HG02759 (cell line): ENCODE data around the gene OMP.

Experiments used
- ATAC-seq: cut with Tn5 transposase; IDR thresholded peaks from one replicate; pipeline ENCODE4 v1.9.1; 2021; ENCODE audit warnings: mild to moderate bottlenecking, moderate library complexity; ENCODE audit not compliant: unreplicated experiment

Gene OMP

DNA sequence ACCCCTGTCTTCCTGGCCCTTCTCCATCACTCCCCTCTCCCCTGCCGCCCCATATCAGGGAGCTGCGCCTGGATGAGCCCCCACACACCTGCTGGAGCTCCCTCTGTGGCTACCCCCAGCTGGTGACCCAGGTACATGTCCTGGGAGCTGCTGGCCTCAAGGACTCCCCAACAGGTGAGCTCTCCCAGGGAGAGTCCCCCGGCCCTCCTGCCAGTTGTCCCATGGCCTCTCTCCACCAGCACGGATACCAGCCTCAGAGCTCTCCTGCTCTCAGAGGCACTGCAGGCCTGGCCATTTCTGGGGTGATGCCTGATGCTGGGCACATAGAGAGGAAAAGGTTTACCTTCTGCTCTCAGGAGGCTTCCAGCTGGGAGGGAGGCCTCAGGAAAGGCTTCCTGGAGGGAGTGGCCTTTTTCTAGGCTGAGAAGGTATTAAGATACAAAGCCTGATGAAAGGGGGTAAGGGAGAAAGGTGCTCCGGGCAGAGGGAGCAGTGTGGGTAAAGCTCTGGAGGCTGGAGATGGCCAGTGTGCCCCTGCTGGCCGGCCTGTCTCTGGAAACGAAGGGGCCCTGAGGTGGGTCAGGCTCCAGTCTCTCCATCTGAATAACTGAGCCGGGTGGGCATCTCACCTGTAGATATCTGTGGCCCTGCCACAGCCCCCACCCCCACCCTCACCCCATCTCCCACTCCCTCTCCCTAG, 19.4 kb downstream of the OMP start:
- no peak for ATAC-seq

DNA sequence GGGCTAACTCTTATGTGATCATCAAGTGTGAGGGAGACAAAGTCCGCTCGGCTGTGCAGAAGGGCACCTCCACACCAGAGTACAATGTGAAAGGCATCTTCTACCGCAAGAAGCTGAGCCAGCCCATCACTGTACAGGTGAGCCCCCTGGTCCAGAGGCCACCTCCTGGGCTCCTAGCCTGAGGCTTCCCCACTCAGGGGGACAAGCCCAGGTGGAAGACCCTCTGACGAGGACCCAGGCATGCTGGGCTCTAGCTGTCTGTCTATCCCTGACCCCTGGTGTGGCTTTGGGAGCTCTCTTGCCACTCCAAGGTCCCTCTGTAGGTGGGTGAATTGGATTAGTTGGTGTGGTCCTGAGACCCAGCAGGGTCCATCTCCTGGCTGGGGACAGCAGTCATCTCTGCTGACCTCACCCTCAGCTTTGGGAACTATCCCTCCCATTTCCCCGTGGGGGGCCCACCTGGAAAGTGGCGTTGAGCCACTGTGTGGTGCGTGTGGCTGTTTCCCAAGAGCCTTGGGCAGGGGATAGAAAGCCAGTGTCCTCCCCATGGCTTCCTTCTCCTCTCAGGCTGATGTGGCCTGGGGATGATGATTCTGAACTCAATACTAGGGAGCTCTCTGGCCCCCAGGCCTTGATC, 20.1 kb downstream of the OMP start:
- ATAC-seq = no peak

GRCh38 chr11:77123591-77123990, 21.0 kb downstream of the OMP start:
- no peak for ATAC-seq

- no peak for ATAC-seq
Observed at GRCh38 chr11:77124041-77124440, 21.4 kb downstream of the OMP start.

GRCh38 chr11:77124488-77124887, 21.8 kb downstream of the OMP start:
- ATAC-seq = no peak

- no peak for ATAC-seq
Observed at GRCh38 chr11:77125191-77125590, 22.6 kb downstream of the OMP start.

GRCh38 chr11:77125695-77126094, 23.1 kb downstream of the OMP start:
- no peak for ATAC-seq

GRCh38 chr11:77126156-77126775, 23.6 kb downstream of the OMP start:
- ATAC-seq = no peak

DNA sequence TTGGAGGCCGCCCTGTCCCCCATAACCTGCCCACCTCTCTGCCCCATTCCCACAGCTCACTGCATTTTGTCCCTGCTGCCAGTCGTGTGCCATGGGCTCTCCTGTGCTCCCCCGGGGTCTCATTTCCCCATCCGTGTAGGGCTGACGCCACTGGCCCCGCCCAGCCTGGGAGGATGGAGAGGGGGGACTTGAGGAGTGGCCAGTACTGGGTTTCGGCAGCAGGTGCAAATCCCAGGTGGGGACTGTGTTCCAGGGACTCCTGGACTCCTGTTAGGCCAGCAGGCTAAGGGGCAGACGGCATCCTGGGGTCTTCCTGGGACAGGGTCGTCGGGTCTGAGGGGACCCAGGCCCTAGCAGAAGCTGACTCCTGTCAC, 24.2 kb downstream of the OMP start:
- no peak for ATAC-seq

DNA sequence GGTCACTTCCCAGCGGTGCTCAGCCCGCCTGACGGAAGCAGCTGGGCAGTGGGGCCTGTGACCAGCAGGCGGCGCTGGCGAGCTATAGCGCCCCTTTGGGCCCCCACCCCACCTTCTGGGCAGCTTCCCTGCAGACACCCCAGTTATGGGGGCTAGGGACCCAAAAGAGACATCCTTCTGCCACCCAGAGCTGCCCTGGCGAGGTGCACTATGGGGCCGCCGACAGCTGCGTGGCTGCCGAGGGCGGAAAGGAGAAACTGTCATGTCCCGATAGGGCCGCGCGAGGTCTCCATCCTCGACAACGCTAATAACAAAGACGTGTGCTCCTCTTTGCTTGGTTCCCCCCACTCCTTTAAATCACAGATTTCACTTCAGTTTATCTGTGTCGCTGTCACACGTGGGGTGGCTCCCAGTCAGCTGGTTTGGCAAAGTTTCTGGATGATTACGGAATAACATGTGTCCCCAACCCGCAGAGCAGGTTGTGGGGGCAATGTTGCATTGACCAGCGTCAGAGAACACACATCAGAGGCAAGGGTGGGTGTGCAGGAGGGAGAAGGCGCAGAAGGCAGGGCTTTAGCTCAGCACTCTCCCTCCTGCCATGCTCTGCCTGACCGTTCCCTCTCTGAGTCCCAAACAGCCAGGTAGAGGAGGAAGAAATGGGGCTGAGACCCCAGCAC, 24.7 kb downstream of the OMP start:
- peak; percentile 45 for ATAC-seq

DNA sequence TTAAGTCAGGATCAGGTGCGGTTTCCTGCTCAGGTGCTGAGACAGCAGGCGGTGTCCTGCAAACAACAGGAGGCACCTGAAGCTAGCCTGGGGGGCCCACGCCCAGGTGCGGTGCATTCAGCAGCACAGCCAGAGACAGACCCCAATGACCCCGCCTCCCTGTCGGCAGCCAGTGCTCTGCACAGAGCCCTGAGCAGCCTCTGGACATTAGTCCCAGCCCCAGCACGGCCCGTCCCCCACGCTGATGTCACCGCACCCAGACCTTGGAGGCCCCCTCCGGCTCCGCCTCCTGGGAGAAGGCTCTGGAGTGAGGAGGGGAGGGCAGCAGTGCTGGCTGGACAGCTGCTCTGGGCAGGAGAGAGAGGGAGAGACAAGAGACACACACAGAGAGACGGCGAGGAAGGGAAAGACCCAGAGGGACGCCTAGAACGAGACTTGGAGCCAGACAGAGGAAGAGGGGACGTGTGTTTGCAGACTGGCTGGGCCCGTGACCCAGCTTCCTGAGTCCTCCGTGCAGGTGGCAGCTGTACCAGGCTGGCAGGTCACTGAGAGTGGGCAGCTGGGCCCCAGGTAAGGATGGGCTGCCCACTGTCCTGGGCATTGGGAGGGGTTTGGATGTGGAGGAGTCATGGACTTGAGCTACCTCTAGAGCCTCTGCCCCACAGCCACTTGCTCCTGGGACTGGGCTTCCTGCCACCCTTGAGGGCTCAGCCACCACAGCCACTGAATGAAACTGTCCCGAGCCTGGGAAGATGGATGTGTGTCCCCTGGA, 25.5 kb downstream of the OMP start, which contains the start of gene MYO7A:
Gene MYO7A (plus strand): TSS at position 327 of the 772 bp plus-strand sequence. CDS start 2,389 bp downstream, outside the sequence.
- ATAC-seq = no peak

DNA sequence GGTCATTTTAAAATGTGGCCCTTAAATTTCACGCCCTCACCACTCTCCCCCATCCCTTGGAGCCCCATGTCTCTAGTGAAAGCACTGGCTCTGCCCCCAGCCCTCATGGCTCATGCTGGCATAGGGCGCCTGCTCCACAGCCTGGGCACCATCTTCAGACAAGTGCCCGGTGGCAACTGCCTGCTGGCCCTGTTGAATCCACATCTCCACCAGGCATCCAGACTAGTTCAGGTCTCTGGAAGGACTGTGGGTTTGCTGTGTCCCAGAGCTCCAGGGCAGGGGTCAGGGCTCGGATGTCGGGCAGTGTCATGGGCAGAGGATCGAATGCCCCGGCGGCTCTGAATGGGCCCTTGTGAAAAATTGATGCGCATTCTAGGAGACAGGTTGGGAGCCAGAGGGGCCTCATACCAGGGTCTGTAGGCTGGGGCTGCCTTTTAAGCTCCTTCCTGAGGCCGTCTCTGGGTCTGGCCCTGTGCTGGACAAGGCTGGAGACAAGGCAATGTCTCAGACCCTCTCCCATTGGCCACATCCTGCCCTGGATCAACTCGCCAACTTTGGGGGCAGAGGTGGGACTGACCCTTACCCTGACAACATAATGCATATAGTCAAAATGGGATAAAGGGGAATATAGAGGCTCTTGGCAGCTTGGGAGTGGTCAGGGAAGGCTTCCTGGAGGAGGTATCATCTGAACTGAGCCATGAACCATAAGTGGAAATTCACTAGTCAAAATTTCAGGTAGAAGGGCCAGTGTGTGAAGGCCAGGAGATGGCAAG, 26.6 kb downstream of the OMP start:
- ATAC-seq = no peak

GRCh38 chr11:77129842-77130756, 27.5 kb downstream of the OMP start:
- ATAC-seq = no peak

DNA sequence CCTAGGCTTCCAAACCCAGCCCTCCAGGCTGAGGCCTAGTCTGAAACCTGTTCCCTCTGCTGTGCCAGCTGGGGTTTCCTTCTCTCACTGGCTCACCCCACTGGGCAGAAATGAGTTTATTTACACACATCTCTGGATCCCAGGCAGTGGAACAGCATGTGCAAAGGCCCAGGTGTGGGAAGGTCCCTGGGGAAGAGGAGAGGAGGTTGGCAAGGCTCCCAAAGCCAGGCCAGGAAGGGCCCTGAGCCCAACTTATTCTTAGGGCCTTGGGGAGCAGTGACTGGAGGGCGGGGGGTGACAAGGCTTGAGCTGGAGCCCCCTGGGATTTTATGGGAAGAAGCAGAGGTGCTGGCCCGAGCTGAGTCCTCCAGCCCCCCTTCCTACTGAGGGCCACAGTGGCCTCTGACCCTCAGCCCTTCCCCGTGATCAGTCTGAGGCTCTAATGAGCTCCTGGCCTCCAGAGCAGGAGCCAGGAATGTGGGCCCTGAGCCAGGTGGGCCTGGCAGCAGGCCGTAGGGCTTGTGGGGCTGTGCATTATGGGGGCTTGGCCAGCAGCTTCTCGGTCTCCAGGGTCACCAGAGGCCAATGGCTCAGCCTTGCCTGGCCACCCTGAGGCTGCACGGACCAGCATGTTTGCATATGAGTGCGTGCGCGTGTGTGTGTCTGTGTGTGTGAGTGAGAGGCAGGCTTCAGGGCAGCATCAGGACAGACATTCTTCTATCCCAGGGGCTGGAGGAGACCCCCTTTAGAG, 28.3 kb downstream of the OMP start:
- ATAC-seq = no peak

DNA sequence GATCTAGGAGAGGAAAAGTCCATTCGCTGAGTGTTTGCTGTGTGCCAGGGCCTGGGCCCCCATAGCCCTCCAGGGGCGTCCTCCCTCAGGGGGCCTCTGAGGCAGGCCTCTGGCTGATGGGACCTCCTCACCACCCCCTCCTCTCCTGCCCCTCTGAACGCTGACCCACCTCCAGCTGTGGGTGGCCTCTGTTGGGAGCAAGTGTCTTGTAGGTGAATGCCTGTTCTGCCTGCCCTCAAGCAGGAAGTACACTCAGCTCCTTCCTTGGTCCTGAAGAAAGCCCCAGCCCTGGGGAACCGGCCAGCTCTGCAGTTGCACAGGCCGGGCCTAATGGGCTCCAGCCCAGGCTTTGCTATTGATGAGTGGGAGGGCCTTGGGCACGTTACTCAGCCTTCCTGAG, 28.9 kb downstream of the OMP start:
- no peak for ATAC-seq

DNA sequence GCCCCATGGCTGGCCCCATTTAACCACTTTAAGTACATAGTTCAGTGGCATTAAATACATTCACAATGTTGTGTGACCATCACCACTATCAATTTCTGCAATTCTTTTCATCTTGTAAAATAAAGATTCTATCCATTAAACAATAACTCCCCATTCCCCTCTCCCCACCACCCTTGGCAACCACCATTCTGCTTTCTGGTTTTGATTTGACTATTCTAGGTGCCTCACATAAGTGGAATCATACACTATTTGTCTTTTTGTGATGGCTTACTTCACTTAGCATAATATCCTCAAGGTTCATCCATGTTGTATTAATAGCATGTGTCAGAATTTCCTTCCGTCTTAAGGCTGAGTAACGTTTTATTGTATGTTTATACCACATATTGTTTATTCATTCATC, 32.4 kb downstream of the OMP start:
- no peak for ATAC-seq

DNA sequence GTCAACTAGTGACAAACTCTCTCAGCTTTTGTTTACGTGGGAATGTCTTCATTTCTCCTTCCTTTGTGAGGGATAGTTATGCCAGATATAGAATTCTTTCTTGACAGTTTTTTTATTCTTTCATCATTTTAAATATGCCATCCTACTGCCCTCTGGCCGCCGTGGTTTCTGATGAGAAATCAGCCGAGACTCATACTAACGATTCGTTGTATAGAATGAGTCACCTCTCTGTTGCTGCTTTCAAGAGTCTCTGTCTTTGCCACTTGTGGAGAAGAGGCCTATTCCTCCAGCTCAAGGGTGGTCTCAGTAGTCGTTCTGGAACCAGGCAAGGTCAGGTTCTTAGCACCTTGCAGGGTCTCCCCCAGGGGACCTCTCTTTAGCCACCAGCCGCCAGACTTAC, 33.4 kb downstream of the OMP start:
- ATAC-seq = no peak

GRCh38 chr11:77136784-77137420, 34.3 kb downstream of the OMP start:
- ATAC-seq = no peak
